SK-N-SH treated with all-trans-retinoic acid at 6 μM for 48 hours (cell line): ENCODE measurements around the gene KCNIP1.

ENCODE experiments used
- ESRRG ChIP-seq: fragments of 250-450 bp; sonication (Bioruptor Pico); IDR thresholded peaks from 2 replicates; pipeline ENCODE4 v1.6.1; 2021; ENCODE audit warnings: mild to moderate bottlenecking
- POU6F1 ChIP-seq: fragments of 250-450 bp; sonication (Bioruptor Pico); IDR thresholded peaks from 2 replicates; pipeline ENCODE4 v1.8.0; 2021; ENCODE audit warnings: low read depth, mild to moderate bottlenecking, moderate library complexity, borderline replicate concordance

- TF ChIP-seq POU6F1 (no peak), ESRRG (no peak)
Measured at GRCh38 chr5:170691657-170692056, 187.8 kb downstream of the KCNIP1 start.
